HCT116 (cell line): ENCODE data around the gene MRPL37.

ENCODE experiments used
- CTCF ChIP-seq, 3 experiments: fragments of 200-600 bp in 1 of 3; sonication (generic) in 1 of 3; IDR thresholded peaks in 2 of 3; conservative IDR thresholded peaks in 1 of 3; 2 replicates each; pipeline ENCODE4 v1.5.1; 2012 to 2017; ENCODE audit warnings: low read depth in 2 of 3, low read length in 2 of 3, antibody characterized with exemption in 1 of 3, borderline replicate concordance in 1 of 3, control low read depth in 1 of 3, mild to moderate bottlenecking in 1 of 3, mixed read lengths in 1 of 3, mixed run types in 1 of 3, moderate library complexity in 1 of 3; ENCODE audit not compliant: insufficient read depth in 1 of 3
- EZH2 ChIP-seq: fragments of 200-600 bp; sonication (generic); IDR thresholded peaks from 2 replicates; pipeline ENCODE4 v1.6.1; 2017; ENCODE audit warnings: antibody characterized with exemption, mixed run types
- MAX ChIP-seq: IDR thresholded peaks from 2 replicates; pipeline ENCODE4 v1.6.1; 2012
- POLR2A ChIP-seq: IDR thresholded peaks from 2 replicates; pipeline ENCODE4 v1.7.0; 2011; ENCODE audit warnings: borderline replicate concordance; ENCODE audit not compliant: insufficient read depth, insufficient read length; ENCODE audit errors: extremely low read depth

- no peak for TF ChIP-seq CTCF (IDR thresholded peaks at IDR 0.05 in 2 of 3, conservative IDR thresholded peaks at IDR 0.05 in 1 of 3; ENCODE audit: borderline replicate concordance in 1 of 3, insufficient read depth in 1 of 3, low read depth in 2 of 3, low read length in 2 of 3)
- TF ChIP-seq POLR2A, result no peak
- TF ChIP-seq EZH2, result no peak
- no peak for TF ChIP-seq MAX
These were observed 34.8 kb upstream of the MRPL37 start for GRCh38 chr1:54165146-54165545.
